HG02973 (cell line): ENCODE measurements around the gene BNIP1.
"Not testable (repeated sequence)": the region's sequence is repeated elsewhere in the genome, so short reads cannot be mapped to it uniquely, and the experiment has no call there.

Experiments
- ATAC-seq: cut with Tn5 transposase; IDR thresholded peaks from one replicate; pipeline ENCODE4 v1.9.1; 2021; ENCODE audit warnings: moderate library complexity; ENCODE audit not compliant: unreplicated experiment

The BNIP1 gene, protein sequence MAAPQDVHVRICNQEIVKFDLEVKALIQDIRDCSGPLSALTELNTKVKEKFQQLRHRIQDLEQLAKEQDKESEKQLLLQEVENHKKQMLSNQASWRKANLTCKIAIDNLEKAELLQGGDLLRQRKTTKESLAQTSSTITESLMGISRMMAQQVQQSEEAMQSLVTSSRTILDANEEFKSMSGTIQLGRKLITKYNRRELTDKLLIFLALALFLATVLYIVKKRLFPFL

DNA sequence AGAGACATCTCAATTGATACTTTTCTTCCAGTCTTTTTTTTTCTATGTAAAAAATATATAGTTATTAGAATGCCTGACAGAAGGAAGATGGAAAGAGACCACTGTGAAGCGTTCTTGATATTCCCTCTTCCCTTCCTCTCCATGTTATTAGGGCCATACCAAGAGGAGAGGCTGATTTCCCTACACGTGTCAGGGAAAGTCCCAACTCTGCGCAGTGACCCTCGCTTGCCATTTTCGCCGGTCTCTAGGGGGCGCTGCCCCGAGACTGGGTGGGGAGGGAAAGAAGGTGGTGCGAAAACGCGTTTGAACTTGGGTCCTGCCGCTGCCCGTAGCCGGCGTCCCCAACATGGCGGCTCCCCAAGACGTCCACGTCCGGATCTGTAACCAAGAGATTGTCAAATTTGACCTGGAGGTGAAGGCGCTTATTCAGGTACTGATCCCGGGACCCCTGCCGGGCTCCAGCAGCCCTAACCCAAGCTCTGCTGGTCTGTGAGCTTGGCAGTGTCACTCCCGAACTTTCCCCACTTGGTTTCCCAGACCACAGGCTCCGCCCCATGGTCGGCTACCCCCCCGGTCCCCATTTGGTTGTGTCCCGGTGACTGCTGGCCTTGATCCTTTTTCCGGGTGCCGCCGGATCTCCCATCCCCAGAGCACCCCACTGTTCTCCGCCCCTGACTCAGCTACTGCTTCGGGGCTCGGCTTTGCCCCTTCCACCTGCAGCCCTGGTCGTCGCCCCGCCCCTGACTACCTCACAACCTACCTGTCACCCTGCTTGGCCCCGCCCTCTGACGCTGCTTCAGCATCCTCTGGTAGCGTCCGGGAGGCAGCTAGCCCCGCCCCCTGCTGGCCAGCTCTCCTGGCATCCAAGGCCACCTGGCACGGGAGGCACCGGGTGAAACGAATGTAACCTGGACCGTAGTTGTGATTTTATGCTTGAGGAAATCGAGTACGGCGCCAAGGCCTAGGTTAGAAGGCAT is at the start of gene BNIP1:
Gene BNIP1 (plus strand): TSS at position 332 of the 977 bp plus-strand sequence. CDS start 15 bp downstream, at position 347.
- ATAC-seq, result peak; percentile 92

DNA sequence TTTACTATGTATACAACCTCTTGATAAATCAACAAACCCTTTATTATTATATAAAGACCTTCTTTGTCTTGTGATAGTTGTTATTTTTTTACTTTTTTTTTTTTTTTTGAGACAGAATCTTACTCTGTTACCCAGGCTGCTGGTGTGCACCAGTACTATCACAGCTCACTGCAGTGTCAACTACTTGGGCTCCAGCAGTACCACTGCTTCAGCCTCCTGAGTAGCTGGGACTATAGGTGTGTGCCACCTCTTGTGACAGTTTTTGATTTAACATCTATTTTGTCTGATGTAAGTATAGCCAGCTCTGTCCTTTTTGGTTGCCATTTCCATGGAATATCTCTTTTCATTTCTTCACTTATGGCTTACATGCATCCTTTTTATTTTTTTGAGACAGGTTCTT is 45.5 kb upstream of the BNIP1 start:
- ATAC-seq, result no peak

DNA sequence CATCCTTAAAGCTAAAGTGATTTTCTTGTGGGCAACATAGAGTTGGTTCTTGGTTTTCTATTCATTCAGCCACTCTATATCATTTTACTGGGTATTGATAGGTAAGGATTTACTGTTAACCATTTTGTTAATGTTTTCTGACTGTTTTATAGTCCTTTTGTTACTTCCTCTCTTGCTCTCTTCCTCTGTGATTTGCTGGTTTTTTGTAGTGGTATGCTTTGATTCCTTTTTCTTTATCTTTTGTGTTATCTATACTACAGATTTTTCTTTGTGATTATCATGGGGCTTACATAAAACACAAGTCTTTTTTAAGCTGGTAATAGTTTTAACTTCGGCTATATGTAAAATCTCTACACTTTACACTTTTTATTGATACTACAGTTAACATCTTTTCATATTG is 44.9 kb upstream of the BNIP1 start:
- no peak for ATAC-seq

DNA sequence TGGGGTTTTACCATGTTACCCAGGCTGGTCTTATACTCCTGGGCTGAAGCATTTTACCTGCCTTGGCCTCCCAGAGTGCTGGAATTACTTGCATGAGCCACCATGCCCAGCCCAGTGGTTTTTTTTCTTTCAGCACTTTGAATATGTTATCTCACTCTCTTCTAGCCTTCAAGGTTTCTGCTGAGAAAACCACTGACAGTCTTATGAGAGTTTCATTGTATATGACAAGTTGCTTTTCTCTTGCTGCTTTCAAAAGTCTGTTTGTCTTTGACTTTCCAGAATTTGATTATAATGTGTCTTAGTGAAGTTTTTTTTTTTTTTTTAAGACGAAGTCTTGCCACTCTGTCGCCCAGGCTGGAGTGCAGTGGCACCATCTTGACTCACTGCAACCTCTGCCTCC is 43.1 kb upstream of the BNIP1 start:
- no peak for ATAC-seq

DNA sequence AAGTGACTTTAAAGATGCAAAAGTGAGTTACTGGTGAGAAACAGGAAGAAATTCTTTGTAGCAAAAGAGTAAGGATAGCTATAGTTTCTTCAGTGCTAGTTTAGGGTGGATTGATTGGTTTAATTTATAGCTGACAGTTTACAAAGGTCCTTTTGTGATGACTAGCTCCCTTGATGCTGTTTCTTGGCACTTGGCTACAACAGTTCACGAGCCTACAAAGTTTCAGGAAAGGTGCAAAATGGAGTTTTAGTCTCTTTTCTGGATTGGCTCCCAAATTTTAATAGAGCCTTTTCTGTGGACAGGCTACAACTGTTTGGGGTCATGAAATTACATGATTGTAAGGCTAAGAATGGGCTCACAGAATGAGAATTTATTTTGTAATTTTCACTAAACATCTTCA is 40.9 kb upstream of the BNIP1 start:
- ATAC-seq, result no peak

DNA sequence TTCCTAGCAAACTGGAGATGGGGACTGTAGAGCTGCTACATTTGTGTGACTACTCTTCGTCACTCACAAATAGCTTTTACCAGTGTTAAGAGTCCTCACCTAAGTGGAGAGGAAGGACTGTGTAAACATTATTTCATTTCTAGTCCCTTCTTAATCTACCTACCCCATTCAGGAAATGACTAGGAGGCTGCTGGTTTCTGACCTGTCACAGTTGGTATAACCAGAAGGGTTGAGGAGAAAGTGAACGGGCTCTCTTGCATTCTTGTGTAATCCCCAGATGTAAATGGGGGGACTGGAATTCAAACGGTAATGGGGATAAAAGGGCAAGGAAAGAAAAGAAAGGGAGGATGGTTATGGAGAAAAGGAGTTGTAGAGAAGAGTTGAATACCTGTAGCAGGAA is 35.4 kb upstream of the BNIP1 start:
- ATAC-seq, result no peak

DNA sequence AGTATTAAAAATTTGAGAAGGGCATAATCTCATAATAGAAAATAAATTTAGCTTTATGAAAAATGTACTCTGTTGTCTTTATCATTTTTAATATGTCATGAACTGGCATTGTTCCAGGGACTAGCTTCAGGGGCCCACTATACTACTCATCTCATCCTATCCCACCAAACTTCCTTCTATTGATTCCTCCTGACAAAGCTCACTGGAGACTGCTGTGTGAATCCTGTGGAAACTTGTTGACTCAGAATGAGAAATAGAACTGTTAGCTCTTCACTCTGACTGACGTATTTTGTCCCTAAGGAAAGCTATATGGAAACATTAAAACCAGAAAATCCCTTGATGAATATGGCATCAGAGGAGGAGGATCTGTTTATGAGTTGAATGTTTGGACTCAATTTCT is 29.8 kb upstream of the BNIP1 start:
- no peak for ATAC-seq

DNA sequence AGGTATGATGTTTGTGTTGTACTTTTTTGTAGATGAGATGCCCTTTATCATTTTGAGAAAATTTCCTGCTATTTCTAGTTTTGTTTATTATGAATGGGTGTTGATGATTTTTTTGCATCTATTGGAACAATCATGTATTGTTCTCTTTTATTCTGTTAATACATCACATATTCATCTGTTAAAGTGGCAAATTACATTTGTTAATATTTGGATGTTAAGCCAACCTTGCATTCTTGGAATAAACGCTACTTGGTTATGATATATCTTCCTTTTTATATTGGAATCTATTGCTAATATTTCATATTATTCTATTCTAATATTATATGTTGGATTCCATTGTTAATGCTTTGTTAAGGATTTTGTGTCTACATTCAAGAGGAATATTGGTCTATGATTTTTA is 24.6 kb upstream of the BNIP1 start:
- ATAC-seq, result no peak

DNA sequence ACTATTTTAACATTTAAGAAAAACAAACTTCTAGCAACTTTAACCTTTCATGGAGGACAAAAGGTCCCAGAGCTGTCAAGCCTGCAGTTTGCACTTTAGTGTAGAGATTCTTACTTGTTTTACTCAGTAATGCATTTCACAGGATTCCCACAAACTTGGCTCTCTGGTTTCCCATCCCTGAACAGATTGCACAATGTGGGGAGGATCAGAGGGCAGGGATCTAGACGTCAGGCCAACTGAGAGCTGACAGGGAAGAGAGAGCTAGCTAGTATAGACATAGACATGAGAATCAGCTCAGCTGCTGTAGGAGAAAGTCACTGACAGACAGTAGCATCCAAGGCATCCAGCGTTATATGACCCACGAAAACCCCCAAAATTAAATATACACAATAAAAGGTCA is 20.9 kb upstream of the BNIP1 start:
- ATAC-seq, result no peak

DNA sequence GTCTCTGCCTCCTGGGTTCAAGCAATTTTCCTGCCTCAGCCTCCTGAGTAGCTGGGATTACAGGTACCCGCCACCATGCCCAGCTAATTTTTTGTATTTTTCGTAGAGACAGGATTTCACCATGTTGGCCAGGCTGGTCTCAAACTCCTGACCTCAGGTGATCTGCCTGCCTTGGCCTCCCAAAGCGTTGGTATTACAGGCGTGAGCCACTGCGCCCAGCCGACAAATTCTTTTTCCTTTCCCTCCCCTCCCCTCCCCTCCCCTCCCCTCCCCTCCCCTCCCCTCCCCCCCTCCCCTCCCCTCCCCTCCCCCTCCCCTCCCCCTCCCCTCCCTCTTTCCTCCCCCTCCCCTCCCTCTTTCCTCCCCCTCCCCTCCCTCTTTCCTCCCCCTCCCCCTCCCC is 12.2 kb upstream of the BNIP1 start:
- ATAC-seq, result not testable (repeated sequence)

DNA sequence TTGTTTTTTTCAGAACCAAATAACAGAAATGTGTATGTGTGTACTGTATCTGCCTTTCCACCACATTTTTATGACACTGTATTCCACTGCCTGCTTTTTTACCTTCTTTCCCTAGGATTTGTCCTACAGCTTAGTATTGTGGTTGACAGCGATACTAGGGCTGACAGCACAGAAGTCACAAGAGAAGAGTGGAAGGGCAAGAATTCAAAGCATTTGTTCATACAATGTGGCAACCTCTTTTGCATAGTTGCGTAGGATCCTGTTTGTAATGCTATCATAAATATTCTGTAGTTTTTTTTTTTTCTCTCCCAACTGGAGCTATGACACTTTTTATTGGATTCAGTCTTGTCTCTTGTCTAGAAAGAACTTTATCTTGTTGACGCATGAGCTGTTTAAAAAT is 5.6 kb upstream of the BNIP1 start:
- no peak for ATAC-seq

DNA sequence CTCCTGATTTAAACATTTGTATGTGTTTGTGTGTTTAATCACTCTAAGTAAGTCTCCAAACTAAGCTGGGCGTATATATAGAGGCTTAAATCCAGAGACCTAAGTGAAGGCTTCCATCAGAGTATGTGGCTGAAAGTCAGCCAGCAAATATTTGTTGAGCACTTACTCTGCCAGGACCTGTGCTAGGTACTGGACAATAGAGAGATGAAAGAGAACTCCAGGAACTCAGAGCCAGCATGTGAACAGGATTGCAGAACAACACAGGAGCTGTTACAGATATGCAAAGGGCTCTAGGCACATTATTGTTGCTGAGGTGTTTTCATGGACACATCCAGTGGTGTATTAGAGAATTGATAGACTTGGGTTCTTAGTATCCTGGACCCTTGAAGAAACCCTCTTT is 4.7 kb upstream of the BNIP1 start:
- no peak for ATAC-seq

DNA sequence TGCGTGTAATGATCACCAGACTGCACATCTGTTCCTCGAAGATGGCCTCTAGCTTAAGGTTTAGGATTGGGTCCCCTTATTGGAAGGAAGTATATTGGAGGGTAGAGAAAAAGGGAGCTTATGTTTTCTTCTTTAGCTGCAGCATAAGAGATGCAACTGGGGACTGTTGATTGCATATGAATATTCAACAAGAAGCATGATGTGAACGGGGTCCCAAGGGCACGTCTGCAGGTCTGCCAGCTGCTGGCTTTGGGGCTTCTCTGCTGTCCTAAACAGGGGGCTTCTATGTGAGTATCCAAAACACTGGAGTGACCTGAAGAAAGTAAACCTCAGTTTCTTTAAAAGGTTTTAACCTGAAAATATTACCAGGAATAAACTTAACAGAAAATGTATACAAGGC is 3.6 kb upstream of the BNIP1 start:
- ATAC-seq, result no peak

DNA sequence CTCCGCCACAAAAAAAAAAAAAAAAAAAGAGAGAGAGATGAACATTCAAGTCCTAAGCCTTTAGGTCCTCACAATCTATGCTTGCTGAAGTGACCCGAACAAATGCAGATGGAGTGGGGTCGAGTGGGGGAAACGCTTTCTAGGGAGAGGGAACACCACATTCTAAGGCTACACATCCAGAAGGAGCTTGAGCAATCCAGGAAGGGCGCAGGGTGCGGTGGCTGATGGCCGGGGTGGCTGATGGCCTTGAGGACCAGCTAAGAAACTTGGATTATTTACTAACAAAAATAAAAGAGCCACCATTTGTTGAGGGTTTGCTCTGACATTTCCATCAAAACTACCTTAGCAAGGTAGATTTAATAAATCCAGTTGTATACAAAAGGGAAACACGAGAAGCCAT is 764 bp upstream of the BNIP1 start:
- no peak for ATAC-seq

DNA sequence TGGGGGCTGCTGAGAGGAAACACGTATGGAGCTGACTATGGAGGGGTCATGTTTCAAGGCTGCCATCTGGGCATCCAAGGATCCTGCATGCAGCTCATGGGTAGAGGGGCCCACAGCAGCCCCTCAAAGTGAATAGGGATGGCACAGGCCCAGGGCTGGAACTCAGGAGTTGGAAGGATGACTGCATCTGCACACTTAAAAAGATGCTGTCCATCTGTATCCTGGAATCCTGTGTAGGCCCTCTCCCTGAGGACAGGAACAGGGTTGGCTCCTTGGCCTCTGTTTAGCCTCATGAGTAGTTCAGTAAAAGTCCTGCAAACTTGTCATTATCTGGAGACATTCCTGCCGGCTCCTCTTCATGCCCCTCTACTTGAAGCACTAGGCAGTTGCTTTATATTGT is 4.0 kb downstream of the BNIP1 start:
- ATAC-seq, result no peak

DNA sequence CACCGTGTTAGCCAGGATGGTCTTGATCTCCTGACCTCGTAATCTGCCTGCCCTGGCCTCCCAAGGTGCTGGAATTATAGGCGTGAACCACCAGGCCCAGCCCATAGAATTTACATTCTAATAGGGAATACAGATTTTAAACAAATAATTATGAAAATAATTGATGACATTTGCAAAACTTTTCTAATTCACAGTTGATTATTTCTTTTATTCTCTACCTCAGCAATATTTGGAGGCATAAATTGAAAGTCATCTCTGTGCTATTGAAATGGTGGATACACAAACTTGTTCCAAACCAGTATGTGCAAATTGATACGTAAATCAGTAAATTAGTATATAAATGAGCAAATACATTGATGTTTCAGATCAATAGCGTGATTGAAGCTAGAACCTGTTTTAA is 8.2 kb downstream of the BNIP1 start:
- ATAC-seq, result no peak

DNA sequence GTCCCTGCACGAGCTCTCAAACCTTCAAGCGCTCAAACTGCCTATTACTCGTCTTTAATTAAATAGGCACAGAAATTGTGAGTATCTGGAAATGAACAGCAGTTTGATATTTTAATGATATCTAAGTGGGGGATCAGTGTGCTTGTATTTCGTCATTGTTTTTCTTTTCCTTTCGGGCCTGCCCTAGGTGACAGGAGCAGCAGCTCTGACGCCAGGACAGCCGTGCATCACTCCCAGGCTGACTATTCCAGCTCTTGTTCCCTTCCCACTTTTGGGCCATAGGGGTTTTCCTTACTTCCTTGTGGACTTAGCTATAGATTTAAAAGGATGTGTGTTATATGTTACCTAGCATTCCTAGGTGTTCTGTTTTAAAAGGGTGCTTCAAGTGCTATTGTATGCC is 9.5 kb downstream of the BNIP1 start:
- no peak for ATAC-seq

DNA sequence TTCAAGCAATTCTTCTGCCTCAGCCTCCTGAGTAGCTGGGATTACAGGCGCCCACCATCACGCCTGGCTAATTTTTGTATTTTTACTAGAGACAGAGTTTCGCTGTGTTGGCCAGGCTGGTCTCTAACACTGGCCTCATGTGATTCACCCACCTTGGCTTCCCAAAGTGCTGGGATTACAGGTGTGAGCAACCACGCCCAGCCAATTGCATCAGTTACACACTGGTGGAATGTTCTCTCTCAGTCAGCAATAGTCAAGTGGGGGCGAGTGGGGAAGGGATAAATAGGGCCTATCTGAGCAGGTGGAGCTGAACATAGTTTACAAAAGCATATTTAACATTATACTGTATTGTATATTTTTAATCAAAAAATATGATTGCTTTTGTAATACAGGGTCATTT is 10.3 kb downstream of the BNIP1 start:
- ATAC-seq, result not testable (repeated sequence)

DNA sequence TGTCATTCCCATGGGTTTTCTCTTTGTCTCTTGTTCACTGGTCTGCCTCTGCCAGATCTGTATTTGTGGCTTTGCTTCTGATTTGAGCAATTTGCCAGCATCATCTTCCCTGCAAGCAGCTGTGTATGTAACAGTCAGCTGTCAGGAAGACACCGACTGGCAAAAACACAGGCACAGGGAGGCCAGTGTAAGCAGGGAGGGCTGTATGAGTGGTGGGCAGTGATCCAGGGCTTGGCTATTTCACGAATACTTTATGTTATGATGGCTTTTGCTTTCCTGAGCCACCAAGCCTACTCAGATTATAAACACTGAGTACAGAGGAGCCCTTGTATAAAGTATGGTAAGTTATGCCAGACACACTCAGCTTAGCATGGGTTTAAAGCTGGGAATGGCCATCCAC is 11.6 kb downstream of the BNIP1 start:
- no peak for ATAC-seq

DNA sequence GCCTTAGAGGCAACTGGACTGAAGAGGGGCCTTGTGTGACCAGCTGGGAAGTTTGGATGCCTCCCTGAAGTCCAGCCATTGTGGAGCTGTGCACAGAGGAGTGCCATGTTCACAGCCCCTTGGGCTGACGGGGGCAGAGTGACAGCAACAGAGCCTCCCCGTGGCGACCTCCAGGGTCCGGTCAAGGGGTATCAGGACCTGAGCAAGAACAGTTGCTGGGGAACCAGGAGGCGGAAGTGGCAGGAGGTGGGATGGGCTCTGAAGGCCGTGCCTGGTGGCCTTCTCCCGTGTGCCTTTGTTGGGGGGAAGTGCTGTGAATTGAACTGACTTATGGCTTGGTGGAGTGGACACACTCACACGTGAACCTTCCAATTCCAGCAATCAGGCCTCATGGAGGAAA is 14.0 kb downstream of the BNIP1 start:
- no peak for ATAC-seq

DNA sequence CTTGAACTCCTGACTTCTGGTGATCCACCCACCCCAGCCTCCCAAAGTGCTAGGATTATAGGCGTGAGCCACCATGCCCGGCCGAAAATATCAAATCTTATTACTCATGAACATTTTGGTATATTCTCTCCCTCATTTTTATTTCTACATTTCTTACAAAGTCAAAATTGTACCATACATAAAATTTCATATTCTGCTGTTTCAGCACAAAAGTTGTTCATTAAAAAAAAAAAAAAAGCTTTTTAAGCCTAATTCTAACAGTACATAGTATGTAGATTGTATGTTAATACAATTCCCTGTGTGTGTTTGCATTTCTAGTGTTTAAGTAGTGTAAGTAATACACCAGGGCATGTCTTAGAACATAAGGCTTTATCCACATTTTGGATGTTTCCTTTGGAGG is 14.9 kb downstream of the BNIP1 start:
- no peak for ATAC-seq

DNA sequence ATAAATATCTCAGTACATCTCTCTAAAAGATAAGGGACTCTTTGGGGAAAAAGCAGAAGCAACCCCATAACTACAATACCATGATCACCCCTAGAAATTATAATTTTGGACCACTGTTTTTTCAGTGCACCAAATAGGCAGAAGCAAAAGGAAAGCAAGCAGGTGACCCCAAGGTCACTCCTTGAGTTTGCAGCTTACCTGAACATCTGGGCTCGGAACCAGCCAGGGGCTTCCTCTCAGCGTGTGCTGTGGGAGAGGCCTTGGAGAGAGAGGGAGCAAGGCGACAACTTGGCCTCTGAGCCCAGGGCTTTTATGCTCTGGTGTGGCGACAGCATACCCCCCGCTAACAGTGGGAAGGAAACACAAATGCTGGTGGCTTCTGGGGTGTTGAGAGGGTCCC is 16.8 kb downstream of the BNIP1 start:
- ATAC-seq, result no peak
